ENCODE measurements around the gene SRPX2. TPM values are rescaled to one million over a fixed set of nuclear protein-coding genes. Genes with fewer than 3 reads are reported as not detected.

The SRPX2 gene
- total and polyA plus RNA-seq, 9 donors = 2.3 to 29.0 (median 9.5) TPM

DNA sequence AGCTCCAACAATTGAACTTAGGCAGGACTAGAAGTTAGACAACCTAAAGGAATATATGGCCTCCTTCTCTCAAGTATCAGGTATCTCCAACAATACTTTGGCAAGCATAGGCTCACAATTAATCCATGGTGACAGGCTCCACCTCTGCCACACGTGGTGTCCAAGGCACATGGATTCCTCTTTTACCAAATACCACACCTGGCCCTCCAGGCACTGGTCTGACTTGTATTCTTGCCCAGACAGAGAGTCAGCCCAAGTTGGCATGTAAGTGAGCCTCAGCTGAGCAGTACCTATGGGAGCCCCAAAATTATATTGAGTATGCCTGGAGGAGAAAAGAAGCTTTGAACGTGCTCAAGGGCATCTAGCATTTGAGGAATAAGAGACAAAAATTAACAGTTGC, 19.6 kb downstream of the SRPX2 start:
- no peak for TF ChIP-seq CTCF (IDR thresholded peaks at IDR 0.05)
- no peak for TF ChIP-seq EP300 (IDR thresholded peaks at IDR 0.05)
- no peak for TF ChIP-seq POLR2A (IDR thresholded peaks at IDR 0.05)
- no peaks in the 10 kb centered on the region for H3K27me3 ChIP-seq

DNA sequence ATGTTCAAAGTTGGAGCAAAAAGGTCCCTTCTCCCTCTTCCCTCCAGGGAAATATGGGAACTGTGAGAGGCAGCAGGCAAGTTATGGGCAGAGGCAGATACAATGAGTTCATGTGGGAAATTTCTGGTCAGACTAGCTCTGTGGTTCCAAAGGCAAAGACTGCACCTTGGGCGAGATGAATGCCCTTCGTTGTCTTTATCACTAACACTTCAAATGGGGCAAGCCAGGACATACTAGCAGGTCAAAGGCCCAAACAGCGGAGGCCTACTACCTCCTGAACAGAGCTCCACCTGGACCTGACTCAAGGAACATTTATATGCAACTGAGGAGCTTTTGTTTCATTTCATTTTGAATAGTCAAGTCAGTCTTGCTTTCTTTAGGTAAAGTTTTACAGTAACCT, 29.0 kb downstream of the SRPX2 start:
- Histone ChIP-seq H3K27me3 (no peaks in the 10 kb centered on the region), H3K4me3 (no peak overlapping the region), H3K9me3 (no peaks in the 10 kb centered on the region), H3K4me1 (ENCODE audit: insufficient read depth) (no peaks in the 10 kb centered on the region), H3K27ac (no peak overlapping the region), H3K36me3 (no peaks in the 10 kb centered on the region)
- WGBS, 3 donors = 64 to 71% (median 68%) methylated on average over 3 of the region's 3 CpGs
- TF ChIP-seq EP300 (IDR thresholded peaks at IDR 0.05) = no peak
- TF ChIP-seq CTCF (IDR thresholded peaks at IDR 0.05) = no peak
- no peak for TF ChIP-seq POLR2A (IDR thresholded peaks at IDR 0.05)
- intact Hi-C loops (cut with DNase I) = no loop called here
- no peak for DNase-seq

More for the DNA sequence above, 19.6 kb downstream of the SRPX2 start:
- Histone ChIP-seq H3K9me3 (no peaks in the 10 kb centered on the region), H3K27ac (no peak overlapping the region), H3K4me3 (no peak overlapping the region), H3K4me1 (ENCODE audit: insufficient read depth) (no peaks in the 10 kb centered on the region), H3K36me3 (no peaks in the 10 kb centered on the region)
- DNase-seq = no peak
- 40 to 50% (median 45%) methylated on average over 2 of the region's 2 CpGs for WGBS, 3 donors
- intact Hi-C loops (cut with DNase I) = no loop called here

DNA sequence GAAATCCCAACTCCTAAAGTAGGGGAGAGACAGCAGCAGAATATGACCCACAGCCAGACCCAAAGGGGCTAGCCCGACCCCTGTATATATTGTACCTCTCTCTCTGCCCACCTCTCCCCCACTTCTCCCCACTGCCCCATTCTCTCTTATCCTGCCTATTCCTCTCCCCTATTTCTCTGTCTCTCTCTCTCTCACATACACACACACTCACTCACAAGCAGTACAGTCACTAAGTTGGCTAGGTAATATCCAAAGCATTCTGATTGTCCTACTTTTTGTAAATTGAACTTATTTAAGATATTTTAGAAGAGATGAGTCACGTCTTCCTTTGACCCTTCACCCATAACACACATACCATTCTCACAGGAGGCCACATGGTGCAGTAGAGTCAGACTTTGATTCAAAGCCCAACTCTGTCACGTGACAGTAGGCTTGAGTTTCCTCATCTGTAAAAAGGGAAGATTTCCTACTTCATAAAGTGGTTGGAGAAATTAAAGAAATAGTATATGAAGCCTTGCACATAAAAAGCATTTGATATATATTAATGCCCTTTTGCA, 29.5 kb downstream of the SRPX2 start:
- H3K4me1 ChIP-seq (ENCODE audit: insufficient read depth) = no peaks in the 10 kb centered on the region
- no peaks in the 10 kb centered on the region for H3K9me3 ChIP-seq
- WGBS, 3 donors = 31 to 36% (median 33%) methylated on average over 3 of the region's 3 CpGs
- no peak for DNase-seq
- TF ChIP-seq POLR2A (IDR thresholded peaks at IDR 0.05) (no peak), EP300 (IDR thresholded peaks at IDR 0.05) (no peak), CTCF (IDR thresholded peaks at IDR 0.05) (no peak)
- intact Hi-C loops (cut with DNase I) = no loop called here
- H3K36me3 ChIP-seq = no peaks in the 10 kb centered on the region
- H3K4me3 ChIP-seq = no peak overlapping the region
- H3K27me3 ChIP-seq = no peaks in the 10 kb centered on the region
- H3K27ac ChIP-seq = no peak overlapping the region

- TF ChIP-seq CTCF (IDR thresholded peaks at IDR 0.05) (no peak), POLR2A (IDR thresholded peaks at IDR 0.05) (no peak)
- intact Hi-C loops (cut with DNase I) = no loop called here
- no peaks in the 10 kb centered on the region for H3K36me3 ChIP-seq
- no peak overlapping the region for H3K27ac ChIP-seq
- H3K27me3 ChIP-seq = no peaks in the 10 kb centered on the region
- 38 to 62% (median 53%) methylated on average over 2 of the region's 2 CpGs for WGBS, 3 donors
- no peak for DNase-seq
- H3K4me1 ChIP-seq (ENCODE audit: insufficient read depth) = no peaks in the 10 kb centered on the region
- H3K4me3 ChIP-seq = no peak overlapping the region
- no peaks in the 10 kb centered on the region for H3K9me3 ChIP-seq
Observed at GRCh38 chrX:100674705-100675104, 30.7 kb downstream of the SRPX2 start.
